GM23248 (cell line): ENCODE data around the gene NR3C1.

Experiments
- EZH2 ChIP-seq: fragments of 200-600 bp; sonication (generic); IDR thresholded peaks from 2 replicates; pipeline ENCODE4 v1.6.1; 2018; ENCODE audit warnings: antibody characterized with exemption, mild to moderate bottlenecking; ENCODE audit not compliant: insufficient read depth, poor library complexity, severe bottlenecking
- EZH2phosphoT487 ChIP-seq: fragments of 200-600 bp; sonication (generic); IDR thresholded peaks from 2 replicates; pipeline ENCODE4 v1.6.1; 2018; ENCODE audit warnings: antibody characterized with exemption, moderate library complexity, mild to moderate bottlenecking, low read depth; ENCODE audit not compliant: insufficient read depth

- TF ChIP-seq EZH2phosphoT487 (no peak), EZH2 (no peak)
These were observed 136.3 kb downstream of the NR3C1 start for GRCh38 chr5:143267186-143267585.
